ENCODE measurements around the gene RELL2. TPM values are rescaled to one million over a fixed set of nuclear protein-coding genes. Genes with fewer than 3 reads are reported as not detected.

Gene RELL2
- polyA plus RNA-seq, 1 of the 3 experiments (the other 2 are of a cell fraction) = 15.6 TPM

DNA sequence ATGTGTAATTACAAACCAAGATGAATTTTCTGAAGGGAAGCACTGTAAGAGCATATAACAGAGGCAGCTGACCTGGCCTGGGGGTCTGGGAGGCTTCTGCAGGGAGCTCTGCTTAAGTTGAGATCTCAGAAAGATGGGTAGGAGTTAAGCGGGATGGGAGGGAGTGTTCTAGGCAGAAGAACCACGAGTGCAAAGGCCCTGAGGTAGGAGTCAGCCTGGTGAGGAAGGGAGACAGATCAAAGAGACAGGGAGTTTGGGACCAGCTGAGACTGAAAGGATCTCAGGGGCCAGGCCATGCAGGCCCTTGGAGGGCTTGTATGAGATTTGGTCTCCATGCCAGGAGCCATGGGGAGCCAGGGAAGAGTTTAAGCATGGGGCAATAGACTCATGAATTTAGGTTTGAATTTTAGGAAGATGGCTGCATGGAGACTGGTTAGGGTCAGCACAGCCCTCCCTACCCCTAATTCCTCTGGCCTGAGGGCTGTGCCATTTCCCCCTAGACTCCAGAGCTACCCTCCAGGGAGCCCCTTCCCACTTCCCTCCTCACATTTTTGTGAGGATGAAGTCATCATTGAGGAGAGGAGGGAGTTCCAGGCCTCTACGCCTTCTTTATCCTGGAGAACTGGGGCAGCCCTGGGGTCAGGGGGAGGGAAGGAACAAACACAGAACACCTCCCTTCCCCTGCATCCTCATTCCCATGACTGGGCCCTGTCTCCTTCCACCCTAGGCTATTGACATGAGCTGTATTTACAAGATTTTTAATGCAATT is 50.0 kb downstream of the RELL2 start:
- H3K4me1 ChIP-seq (ENCODE audit: control insufficient read depth in 1 of 2, insufficient read depth in 2 of 2, low read depth in 1 of 2, low read length in 1 of 2) = peaks cover 4 to 18% of the 10 kb centered on the region in 2 experiments; a peak in 3 of 4 replicates
- H3K9me3 ChIP-seq = no peaks in the 10 kb centered on the region
- H3K9ac ChIP-seq = no peak overlapping the region
- 91% methylated on average over 3 of the region's 3 CpGs for WGBS (ENCODE audit: low lambda C conversion rate)
- no peaks in the 10 kb centered on the region for H3K36me3 ChIP-seq (replicated peaks in 1 of 2; ENCODE audit: control insufficient read depth in 1 of 2, insufficient read depth in 2 of 2, low read length in 1 of 2)
- POLR2A ChIA-PET = no interaction called here
- H3K9me2 ChIP-seq = no peaks in the 10 kb centered on the region
- H3K27ac ChIP-seq (ENCODE audit: low read depth in 2 of 2, low read length in 1 of 2) = no peak overlapping the region
- CTCF ChIA-PET = interaction anchor here (0.7 to 5.5 kb wide), 6 partner anchors 22 to 273 kb away, joined by 3 to 20 read pairs (median 7); partner anchors contain the start of gene PCDH1
- peaks cover 14% of the 10 kb centered on the region for H3F3A ChIP-seq (replicated peaks; ENCODE audit: insufficient read depth)
- no peak overlapping the region for H3K4me2 ChIP-seq
- H3K79me2 ChIP-seq (ENCODE audit: insufficient read depth) = no peaks in the 10 kb centered on the region
- no peak for TF ChIP-seq YY1 (IDR thresholded peaks at IDR 0.05; ENCODE audit: low read depth)
- TF ChIP-seq, protein P1, sequence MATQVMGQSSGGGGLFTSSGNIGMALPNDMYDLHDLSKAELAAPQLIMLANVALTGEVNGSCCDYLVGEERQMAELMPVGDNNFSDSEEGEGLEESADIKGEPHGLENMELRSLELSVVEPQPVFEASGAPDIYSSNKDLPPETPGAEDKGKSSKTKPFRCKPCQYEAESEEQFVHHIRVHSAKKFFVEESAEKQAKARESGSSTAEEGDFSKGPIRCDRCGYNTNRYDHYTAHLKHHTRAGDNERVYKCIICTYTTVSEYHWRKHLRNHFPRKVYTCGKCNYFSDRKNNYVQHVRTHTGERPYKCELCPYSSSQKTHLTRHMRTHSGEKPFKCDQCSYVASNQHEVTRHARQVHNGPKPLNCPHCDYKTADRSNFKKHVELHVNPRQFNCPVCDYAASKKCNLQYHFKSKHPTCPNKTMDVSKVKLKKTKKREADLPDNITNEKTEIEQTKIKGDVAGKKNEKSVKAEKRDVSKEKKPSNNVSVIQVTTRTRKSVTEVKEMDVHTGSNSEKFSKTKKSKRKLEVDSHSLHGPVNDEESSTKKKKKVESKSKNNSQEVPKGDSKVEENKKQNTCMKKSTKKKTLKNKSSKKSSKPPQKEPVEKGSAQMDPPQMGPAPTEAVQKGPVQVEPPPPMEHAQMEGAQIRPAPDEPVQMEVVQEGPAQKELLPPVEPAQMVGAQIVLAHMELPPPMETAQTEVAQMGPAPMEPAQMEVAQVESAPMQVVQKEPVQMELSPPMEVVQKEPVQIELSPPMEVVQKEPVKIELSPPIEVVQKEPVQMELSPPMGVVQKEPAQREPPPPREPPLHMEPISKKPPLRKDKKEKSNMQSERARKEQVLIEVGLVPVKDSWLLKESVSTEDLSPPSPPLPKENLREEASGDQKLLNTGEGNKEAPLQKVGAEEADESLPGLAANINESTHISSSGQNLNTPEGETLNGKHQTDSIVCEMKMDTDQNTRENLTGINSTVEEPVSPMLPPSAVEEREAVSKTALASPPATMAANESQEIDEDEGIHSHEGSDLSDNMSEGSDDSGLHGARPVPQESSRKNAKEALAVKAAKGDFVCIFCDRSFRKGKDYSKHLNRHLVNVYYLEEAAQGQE (IDR thresholded peaks at IDR 0.05; ENCODE audit: low read depth, low read length) = no peak
- no peak for TF ChIP-seq FOSL2 (IDR thresholded peaks at IDR 0.05; ENCODE audit: borderline replicate concordance, low read depth)
- TF ChIP-seq, protein P2, sequence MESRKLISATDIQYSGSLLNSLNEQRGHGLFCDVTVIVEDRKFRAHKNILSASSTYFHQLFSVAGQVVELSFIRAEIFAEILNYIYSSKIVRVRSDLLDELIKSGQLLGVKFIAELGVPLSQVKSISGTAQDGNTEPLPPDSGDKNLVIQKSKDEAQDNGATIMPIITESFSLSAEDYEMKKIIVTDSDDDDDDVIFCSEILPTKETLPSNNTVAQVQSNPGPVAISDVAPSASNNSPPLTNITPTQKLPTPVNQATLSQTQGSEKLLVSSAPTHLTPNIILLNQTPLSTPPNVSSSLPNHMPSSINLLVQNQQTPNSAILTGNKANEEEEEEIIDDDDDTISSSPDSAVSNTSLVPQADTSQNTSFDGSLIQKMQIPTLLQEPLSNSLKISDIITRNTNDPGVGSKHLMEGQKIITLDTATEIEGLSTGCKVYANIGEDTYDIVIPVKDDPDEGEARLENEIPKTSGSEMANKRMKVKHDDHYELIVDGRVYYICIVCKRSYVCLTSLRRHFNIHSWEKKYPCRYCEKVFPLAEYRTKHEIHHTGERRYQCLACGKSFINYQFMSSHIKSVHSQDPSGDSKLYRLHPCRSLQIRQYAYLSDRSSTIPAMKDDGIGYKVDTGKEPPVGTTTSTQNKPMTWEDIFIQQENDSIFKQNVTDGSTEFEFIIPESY (IDR thresholded peaks at IDR 0.05; ENCODE audit: borderline replicate concordance, low read depth) = no peak
- no peak for TF ChIP-seq JUND (IDR thresholded peaks at IDR 0.05)
- TF ChIP-seq ELF1 (IDR thresholded peaks at IDR 0.05) = no peak
- no peak for TF ChIP-seq FOXJ3 (CRISPR knock-in tag; IDR thresholded peaks at IDR 0.05)
- TF ChIP-seq, protein P3, sequence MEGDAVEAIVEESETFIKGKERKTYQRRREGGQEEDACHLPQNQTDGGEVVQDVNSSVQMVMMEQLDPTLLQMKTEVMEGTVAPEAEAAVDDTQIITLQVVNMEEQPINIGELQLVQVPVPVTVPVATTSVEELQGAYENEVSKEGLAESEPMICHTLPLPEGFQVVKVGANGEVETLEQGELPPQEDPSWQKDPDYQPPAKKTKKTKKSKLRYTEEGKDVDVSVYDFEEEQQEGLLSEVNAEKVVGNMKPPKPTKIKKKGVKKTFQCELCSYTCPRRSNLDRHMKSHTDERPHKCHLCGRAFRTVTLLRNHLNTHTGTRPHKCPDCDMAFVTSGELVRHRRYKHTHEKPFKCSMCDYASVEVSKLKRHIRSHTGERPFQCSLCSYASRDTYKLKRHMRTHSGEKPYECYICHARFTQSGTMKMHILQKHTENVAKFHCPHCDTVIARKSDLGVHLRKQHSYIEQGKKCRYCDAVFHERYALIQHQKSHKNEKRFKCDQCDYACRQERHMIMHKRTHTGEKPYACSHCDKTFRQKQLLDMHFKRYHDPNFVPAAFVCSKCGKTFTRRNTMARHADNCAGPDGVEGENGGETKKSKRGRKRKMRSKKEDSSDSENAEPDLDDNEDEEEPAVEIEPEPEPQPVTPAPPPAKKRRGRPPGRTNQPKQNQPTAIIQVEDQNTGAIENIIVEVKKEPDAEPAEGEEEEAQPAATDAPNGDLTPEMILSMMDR (IDR thresholded peaks at IDR 0.05) = no peak
- TF ChIP-seq, protein P4, sequence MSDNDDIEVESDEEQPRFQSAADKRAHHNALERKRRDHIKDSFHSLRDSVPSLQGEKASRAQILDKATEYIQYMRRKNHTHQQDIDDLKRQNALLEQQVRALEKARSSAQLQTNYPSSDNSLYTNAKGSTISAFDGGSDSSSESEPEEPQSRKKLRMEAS (IDR thresholded peaks at IDR 0.05; ENCODE audit: low read depth) = no peak
- TF ChIP-seq SIN3A (IDR thresholded peaks at IDR 0.05; ENCODE audit: borderline replicate concordance, low read depth, low read length) = no peak
- no peak for TF ChIP-seq GATA2 (CRISPR knock-in tag; IDR thresholded peaks at IDR 0.05)
- TF ChIP-seq MXI1 (IDR thresholded peaks at IDR 0.05; ENCODE audit: low read depth, low read length) = no peak
- no peak for TF ChIP-seq RCOR1 (IDR thresholded peaks at IDR 0.05; ENCODE audit: low read length)
- TF ChIP-seq, protein P5, sequence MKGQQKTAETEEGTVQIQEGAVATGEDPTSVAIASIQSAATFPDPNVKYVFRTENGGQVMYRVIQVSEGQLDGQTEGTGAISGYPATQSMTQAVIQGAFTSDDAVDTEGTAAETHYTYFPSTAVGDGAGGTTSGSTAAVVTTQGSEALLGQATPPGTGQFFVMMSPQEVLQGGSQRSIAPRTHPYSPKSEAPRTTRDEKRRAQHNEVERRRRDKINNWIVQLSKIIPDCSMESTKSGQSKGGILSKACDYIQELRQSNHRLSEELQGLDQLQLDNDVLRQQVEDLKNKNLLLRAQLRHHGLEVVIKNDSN (IDR thresholded peaks at IDR 0.05; ENCODE audit: borderline replicate concordance, low read depth) = no peak
- TF ChIP-seq, protein P6, sequence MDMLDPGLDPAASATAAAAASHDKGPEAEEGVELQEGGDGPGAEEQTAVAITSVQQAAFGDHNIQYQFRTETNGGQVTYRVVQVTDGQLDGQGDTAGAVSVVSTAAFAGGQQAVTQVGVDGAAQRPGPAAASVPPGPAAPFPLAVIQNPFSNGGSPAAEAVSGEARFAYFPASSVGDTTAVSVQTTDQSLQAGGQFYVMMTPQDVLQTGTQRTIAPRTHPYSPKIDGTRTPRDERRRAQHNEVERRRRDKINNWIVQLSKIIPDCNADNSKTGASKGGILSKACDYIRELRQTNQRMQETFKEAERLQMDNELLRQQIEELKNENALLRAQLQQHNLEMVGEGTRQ (IDR thresholded peaks at IDR 0.05; ENCODE audit: borderline replicate concordance, low read depth, low read length) = no peak
- TF ChIP-seq RAD21 (IDR thresholded peaks at IDR 0.05; ENCODE audit: low read length) = no peak
- TF ChIP-seq TEAD4 (IDR thresholded peaks at IDR 0.05; ENCODE audit: borderline replicate concordance, insufficient read depth) = no peak
- TF ChIP-seq MEF2A (IDR thresholded peaks at IDR 0.05; ENCODE audit: borderline replicate concordance, low read depth) = no peak
- no peak overlapping the region for H3K4me3 ChIP-seq (ENCODE audit: low read depth in 2 of 2, low read length in 1 of 2)
- peaks cover 19% of the 10 kb centered on the region; the same call in 1 of the 2 replicates for H3K27me3 ChIP-seq (ENCODE audit: insufficient read depth)
- no peak overlapping the region for H2AFZ ChIP-seq (ENCODE audit: low read depth)
- no peaks in the 10 kb centered on the region for H4K20me1 ChIP-seq (ENCODE audit: insufficient read depth)
- DNase-seq = no peak

Measured in SK-N-SH (cell line).